Measurements from ENCODE around the gene ACTN1.

ACTN1 gene

GRCh38 chr14:68994056-68994455 is 15.0 kb upstream of the ACTN1 start:
- Histone ChIP-seq H3K79me2 (ENCODE audit: insufficient read depth, low read depth) (no peaks in the 10 kb centered on the region), H3K9ac (no peak overlapping the region), H2AFZ (ENCODE audit: low read depth) (no peak overlapping the region), H3K36me3 (ENCODE audit: insufficient read depth) (no peaks in the 10 kb centered on the region), H3K4me3 (IDR thresholded peaks at IDR 0.05; ENCODE audit: insufficient read depth, low read depth, low read length) (no peak overlapping the region), H3K27me3 (ENCODE audit: insufficient read depth, low read depth) (no peaks in the 10 kb centered on the region), H3K4me2 (no peak overlapping the region), H3K4me1 (ENCODE audit: low read depth, poor library complexity, severe bottlenecking) (peaks cover 16% of the 10 kb centered on the region), H4K20me1 (ENCODE audit: insufficient read depth) (no peaks in the 10 kb centered on the region), H3K27ac (no peak overlapping the region)
- no peak for TF ChIP-seq CTCF (conservative IDR thresholded peaks at IDR 0.05; ENCODE audit: low read depth, low read length)

GRCh38 chr14:68987653-68988036 is 8.5 kb upstream of the ACTN1 start:
- peaks cover 29% of the 10 kb centered on the region for H3K4me1 ChIP-seq (ENCODE audit: low read depth, poor library complexity, severe bottlenecking)
- no peaks in the 10 kb centered on the region for H3K36me3 ChIP-seq (ENCODE audit: insufficient read depth)
- H4K20me1 ChIP-seq (ENCODE audit: insufficient read depth), result no peaks in the 10 kb centered on the region
- H3K27ac ChIP-seq, result no peak overlapping the region
- H2AFZ ChIP-seq (ENCODE audit: low read depth), result no peak overlapping the region
- H3K79me2 ChIP-seq (ENCODE audit: insufficient read depth, low read depth), result no peaks in the 10 kb centered on the region
- H3K9ac ChIP-seq, result no peak overlapping the region
- H3K4me2 ChIP-seq, result no peak overlapping the region
- TF ChIP-seq CTCF (conservative IDR thresholded peaks at IDR 0.05; ENCODE audit: low read depth, low read length), result no peak
- H3K4me3 ChIP-seq (IDR thresholded peaks at IDR 0.05; ENCODE audit: insufficient read depth, low read depth, low read length), result no peak overlapping the region
- no peaks in the 10 kb centered on the region for H3K27me3 ChIP-seq (ENCODE audit: insufficient read depth, low read depth)

- H3K27ac ChIP-seq, result no peak overlapping the region
- no peaks in the 10 kb centered on the region for H3K79me2 ChIP-seq (ENCODE audit: insufficient read depth, low read depth)
- no peaks in the 10 kb centered on the region for H3K27me3 ChIP-seq (ENCODE audit: insufficient read depth, low read depth)
- H4K20me1 ChIP-seq (ENCODE audit: insufficient read depth), result no peaks in the 10 kb centered on the region
- H3K4me3 ChIP-seq (IDR thresholded peaks at IDR 0.05; ENCODE audit: insufficient read depth, low read depth, low read length), result no peak overlapping the region
- H3K4me2 ChIP-seq, result no peak overlapping the region
- H2AFZ ChIP-seq (ENCODE audit: low read depth), result no peak overlapping the region
- no peaks in the 10 kb centered on the region for H3K36me3 ChIP-seq (ENCODE audit: insufficient read depth)
- H3K4me1 ChIP-seq (ENCODE audit: low read depth, poor library complexity, severe bottlenecking), result peaks cover 29% of the 10 kb centered on the region
- H3K9ac ChIP-seq, result no peak overlapping the region
- TF ChIP-seq CTCF (conservative IDR thresholded peaks at IDR 0.05; ENCODE audit: low read depth, low read length), result no peak
Observed at GRCh38 chr14:68986926-68987652, 8.0 kb upstream of the ACTN1 start.

GRCh38 chr14:68986225-68986624 is 7.1 kb upstream of the ACTN1 start:
- H3K27ac ChIP-seq, result no peak overlapping the region
- no peaks in the 10 kb centered on the region for H3K36me3 ChIP-seq (ENCODE audit: insufficient read depth)
- TF ChIP-seq CTCF (conservative IDR thresholded peaks at IDR 0.05; ENCODE audit: low read depth, low read length), result no peak
- no peak overlapping the region for H3K4me2 ChIP-seq
- no peak overlapping the region for H2AFZ ChIP-seq (ENCODE audit: low read depth)
- no peaks in the 10 kb centered on the region for H3K27me3 ChIP-seq (ENCODE audit: insufficient read depth, low read depth)
- H3K9ac ChIP-seq, result no peak overlapping the region
- H4K20me1 ChIP-seq (ENCODE audit: insufficient read depth), result no peaks in the 10 kb centered on the region
- no peaks in the 10 kb centered on the region for H3K79me2 ChIP-seq (ENCODE audit: insufficient read depth, low read depth)
- no peak overlapping the region for H3K4me3 ChIP-seq (IDR thresholded peaks at IDR 0.05; ENCODE audit: insufficient read depth, low read depth, low read length)
- H3K4me1 ChIP-seq (ENCODE audit: low read depth, poor library complexity, severe bottlenecking), result peaks cover 29% of the 10 kb centered on the region

Data from KMS-11 (cell line).